ENCODE measurements around the gene ZBTB20. TPM values are rescaled to one million over a fixed set of nuclear protein-coding genes. Genes with fewer than 3 reads are reported as not detected.

The ZBTB20 gene
- total RNA-seq, 1 donor from 2014 or later, result 61.0 TPM

GRCh38 chr3:114973536-114973935 is 173.6 kb downstream of the ZBTB20 start:
- TF ChIP-seq CTCF (IDR thresholded peaks at IDR 0.05), result no peak
- no peak overlapping the region for H3K4me3 ChIP-seq
- no peaks in the 10 kb centered on the region for H3K4me1 ChIP-seq
- H3K36me3 ChIP-seq, result peaks cover 6% of the 10 kb centered on the region
- H3K27ac ChIP-seq, result no peak overlapping the region
- DNase-seq (no peak), ATAC-seq (no peak)
- no peaks in the 10 kb centered on the region for H3K9me3 ChIP-seq
- no peaks in the 10 kb centered on the region for H3K27me3 ChIP-seq
- intact Hi-C loops (cut with DNase I), result no loop called here

- H3K27me3 ChIP-seq, result no peaks in the 10 kb centered on the region
- intact Hi-C loops (cut with DNase I), result no loop called here
Observed at GRCh38 chr3:114967168-114967567, 179.9 kb downstream of the ZBTB20 start.

GRCh38 chr3:114962189-114962588 is 184.9 kb downstream of the ZBTB20 start:
- TF ChIP-seq CTCF (IDR thresholded peaks at IDR 0.05), result no peak
- H3K4me3 ChIP-seq, result no peak overlapping the region
- H3K36me3 ChIP-seq, result no peaks in the 10 kb centered on the region
- no peaks in the 10 kb centered on the region for H3K9me3 ChIP-seq
- DNase-seq, result no peak
- H3K27ac ChIP-seq, result no peak overlapping the region
- no peaks in the 10 kb centered on the region for H3K4me1 ChIP-seq
- H3K27me3 ChIP-seq, result no peaks in the 10 kb centered on the region
- intact Hi-C loops (cut with DNase I), result no loop called here
- ATAC-seq, result no peak

More at GRCh38 chr3:114967168-114967567, 179.9 kb downstream of the ZBTB20 start:
- no peak for DNase-seq
- no peak overlapping the region for H3K4me3 ChIP-seq
- H3K27ac ChIP-seq, result no peak overlapping the region
- peaks cover 6% of the 10 kb centered on the region for H3K36me3 ChIP-seq
- no peaks in the 10 kb centered on the region for H3K9me3 ChIP-seq
- H3K4me1 ChIP-seq, result no peaks in the 10 kb centered on the region
- TF ChIP-seq CTCF (IDR thresholded peaks at IDR 0.05), result no peak
- ATAC-seq, result no peak

GRCh38 chr3:114958930-114959329 is 188.2 kb downstream of the ZBTB20 start:
- no peak for ATAC-seq
- Histone ChIP-seq H3K4me1 (no peaks in the 10 kb centered on the region), H3K27me3 (no peaks in the 10 kb centered on the region), H3K36me3 (no peaks in the 10 kb centered on the region), H3K4me3 (no peak overlapping the region), H3K9me3 (peaks cover 5% of the 10 kb centered on the region), H3K27ac (no peak overlapping the region)
- no peak for DNase-seq
- no peak for TF ChIP-seq CTCF (IDR thresholded peaks at IDR 0.05)
- intact Hi-C loops (cut with DNase I), result no loop called here

GRCh38 chr3:114953800-114954199 is 193.3 kb downstream of the ZBTB20 start:
- intact Hi-C loops (cut with DNase I), result no loop called here
- no peak for TF ChIP-seq CTCF (IDR thresholded peaks at IDR 0.05)
- no peak overlapping the region for H3K27ac ChIP-seq
- no peak for ATAC-seq
- H3K27me3 ChIP-seq, result no peaks in the 10 kb centered on the region
- peaks cover 22% of the 10 kb centered on the region for H3K9me3 ChIP-seq
- H3K36me3 ChIP-seq, result no peaks in the 10 kb centered on the region
- no peaks in the 10 kb centered on the region for H3K4me1 ChIP-seq
- no peak overlapping the region for H3K4me3 ChIP-seq
- DNase-seq, result no peak

GRCh38 chr3:114953215-114953799 is 193.8 kb downstream of the ZBTB20 start:
- Histone ChIP-seq H3K36me3 (no peaks in the 10 kb centered on the region), H3K4me1 (no peaks in the 10 kb centered on the region), H3K9me3 (peaks cover 22% of the 10 kb centered on the region), H3K27ac (no peak overlapping the region), H3K4me3 (no peak overlapping the region), H3K27me3 (no peaks in the 10 kb centered on the region)
- ATAC-seq (no peak), DNase-seq (no peak)
- TF ChIP-seq CTCF (IDR thresholded peaks at IDR 0.05), result no peak
- intact Hi-C loops (cut with DNase I), result no loop called here

All from upper lobe of right lung (tissue), 1 donor.